H1 (cell line): ENCODE measurements around the gene CMIP. TPM values are rescaled to one million over a fixed set of nuclear protein-coding genes. Genes with fewer than 3 reads are reported as not detected.

Experiments used
- CTCF ChIA-PET: fragments of 300-600 bp; sonication (Branson Sonifier 250); formaldehyde crosslinking; loops from one replicate; lab custom pipeline; 2021; ENCODE audit not compliant: partially characterized antibody; lab: Charles Lee
- POLR2A ChIA-PET: fragments of 300-600 bp; sonication (Branson Sonifier 250); formaldehyde crosslinking; loops from one replicate; lab custom pipeline; 2021; ENCODE audit warnings: inconsistent platforms; ENCODE audit not compliant: partially characterized antibody; lab: Charles Lee
- DNase-seq, 2 experiments: peaks; one replicate each; pipeline versions ENCODE4 v3.0.0 to v3.0.0-alpha.2; 2010 to 2022; ENCODE audit warnings: low spot score in 2 of 2, low read depth in 1 of 2, mixed read lengths in 1 of 2
- FAIRE-seq: peaks from 2 replicates; lab custom pipeline; 2011; peaks lifted over from hg19 to GRCh38; lab: Jason Lieb, UNC
- H2AFZ ChIP-seq: 2 replicates; pipeline ENCODE4 v1.8.1; 2012; ENCODE audit warnings: low read length, inconsistent platforms
- H2AK5ac ChIP-seq: 2 replicates; pipeline ENCODE4 v1.6.1; 2013; ENCODE audit warnings: low read depth, low read length
- H2BK120ac ChIP-seq: replicated peaks from 2 replicates; pipeline ENCODE3; 2013; ENCODE audit warnings: low read depth, low read length, inconsistent platforms
- H2BK12ac ChIP-seq: 2 replicates; pipeline ENCODE4 v1.6.1; 2013; ENCODE audit warnings: low read depth, low read length
- H2BK15ac ChIP-seq: 2 replicates; pipeline ENCODE4 v1.6.1; 2013; ENCODE audit warnings: low read length
- H2BK20ac ChIP-seq: 2 replicates; pipeline ENCODE4 v1.6.1; 2013; ENCODE audit warnings: low read length
- H2BK5ac ChIP-seq: 2 replicates; pipeline ENCODE4 v1.6.1; 2013; ENCODE audit warnings: low read depth, low read length
- H3K14ac ChIP-seq: 2 replicates; pipeline ENCODE4 v1.6.1; 2013; ENCODE audit warnings: inconsistent platforms; ENCODE audit not compliant: insufficient read length
- H3K18ac ChIP-seq: 2 replicates; pipeline ENCODE4 v1.6.1; 2013; ENCODE audit warnings: low read length; ENCODE audit errors: extremely low read depth
- H3K23ac ChIP-seq: 2 replicates; pipeline ENCODE4 v1.6.1; 2013; ENCODE audit warnings: inconsistent platforms; ENCODE audit not compliant: insufficient read length
- H3K23me2 ChIP-seq: 2 replicates; pipeline ENCODE4 v1.6.1; 2013; ENCODE audit warnings: low read depth, low read length
- H3K27ac ChIP-seq: 2 replicates; pipeline ENCODE4 v1.6.1; 2011; ENCODE audit warnings: low read depth, low read length, inconsistent platforms
- H3K27me3 ChIP-seq, 4 experiments: replicated peaks in 1 of 4; 1 replicate in 1 of 4; 2 replicates in 3 of 4; pipeline versions ENCODE4 v1.6.1 to v1.8.1; 2011 to 2013; ENCODE audit warnings: low read length in 3 of 4, mild to moderate bottlenecking in 3 of 4, inconsistent platforms in 2 of 4, mixed read lengths in 2 of 4, moderate library complexity in 1 of 4; ENCODE audit not compliant: control insufficient read depth in 3 of 4, insufficient read depth in 3 of 4; ENCODE audit errors: extremely low read depth in 1 of 4
- H3K36me3 ChIP-seq, 4 experiments: 2 replicates each; pipeline versions ENCODE4 v1.6.1 to v1.8.1; 2011 to 2013; ENCODE audit warnings: mild to moderate bottlenecking in 4 of 4, low read length in 3 of 4, moderate library complexity in 2 of 4, control low read depth in 1 of 4, inconsistent platforms in 1 of 4; ENCODE audit not compliant: insufficient read depth in 4 of 4, control insufficient read depth in 2 of 4
- H3K4ac ChIP-seq: replicated peaks from 2 replicates; pipeline ENCODE3; 2013; ENCODE audit warnings: low read length, low read depth, mixed read lengths, inconsistent platforms; ENCODE audit not compliant: insufficient read length
- H3K4me1 ChIP-seq, 4 experiments: replicated peaks in 1 of 4; 1 replicate in 1 of 4; 2 replicates in 3 of 4; pipeline versions ENCODE4 v1.6.1 to v1.8.1; 2011 to 2013; ENCODE audit warnings: low read length in 3 of 4, inconsistent platforms in 2 of 4, mixed read lengths in 1 of 4; ENCODE audit not compliant: insufficient read depth in 4 of 4, control insufficient read depth in 3 of 4
- H3K4me2 ChIP-seq, 2 experiments: 2 replicates each; pipeline versions ENCODE4 v1.6.1 to v1.8.1; 2011 to 2013; ENCODE audit warnings: low read depth in 2 of 2, low read length in 2 of 2, control low read depth in 1 of 2, inconsistent platforms in 1 of 2, mild to moderate bottlenecking in 1 of 2; ENCODE audit not compliant: insufficient read depth in 1 of 2
- H3K4me3 ChIP-seq, 4 experiments: fragments of 200-600, 300-600 bp in 1 of 4; sonication (generic), shearing (Covaris generic), sonication (Bioruptor Twin) in 1 of 4; 2 replicates each; pipeline versions ENCODE4 v1.5.1 to v1.8.1; 2011 to 2016; ENCODE audit warnings: low read length in 4 of 4, low read depth in 3 of 4, control low read depth in 2 of 4, inconsistent platforms in 2 of 4, mild to moderate bottlenecking in 2 of 4, mixed read lengths in 1 of 4, moderate library complexity in 1 of 4; ENCODE audit not compliant: insufficient read depth in 2 of 4; ENCODE audit errors: extremely low read depth in 1 of 4
- H3K56ac ChIP-seq: replicated peaks from 2 replicates; pipeline ENCODE3; 2013; ENCODE audit warnings: low read depth, mild to moderate bottlenecking, mixed read lengths, low read length, inconsistent platforms; ENCODE audit not compliant: insufficient read length
- H3K79me1 ChIP-seq: 2 replicates; pipeline ENCODE4 v1.6.1; 2013; ENCODE audit warnings: low read depth, low read length, control low read depth
- H3K79me2 ChIP-seq, 2 experiments: 2 replicates each; pipeline versions ENCODE4 v1.6.1 to v1.8.1; 2012 to 2013; ENCODE audit warnings: low read length in 2 of 2, mild to moderate bottlenecking in 2 of 2, inconsistent platforms in 1 of 2; ENCODE audit not compliant: insufficient read depth in 2 of 2, control insufficient read depth in 1 of 2
- H3K9ac ChIP-seq, 4 experiments: replicated peaks in 1 of 4; 1 replicate in 1 of 4; 2 replicates in 3 of 4; pipeline versions ENCODE4 v1.6.1 to v1.8.1; 2011 to 2013; ENCODE audit warnings: low read depth in 3 of 4, low read length in 3 of 4, control low read depth in 2 of 4, mild to moderate bottlenecking in 2 of 4, moderate library complexity in 2 of 4, inconsistent platforms in 1 of 4; ENCODE audit errors: extremely low read depth in 1 of 4
- H3K9me3 ChIP-seq, 2 experiments: 2 replicates each; pipeline versions ENCODE4 v1.6.1 to v1.8.1; 2012 to 2013; ENCODE audit warnings: mild to moderate bottlenecking in 2 of 2, moderate library complexity in 2 of 2, control low read depth in 1 of 2, inconsistent platforms in 1 of 2, low read depth in 1 of 2, low read length in 1 of 2, mixed read lengths in 1 of 2; ENCODE audit not compliant: insufficient read depth in 2 of 2
- H4K20me1 ChIP-seq, 2 experiments: replicated peaks in 1 of 2; 2 replicates each; pipeline versions ENCODE3 to v1.8.1; 2011 to 2013; ENCODE audit warnings: inconsistent platforms in 2 of 2, low read length in 2 of 2, mild to moderate bottlenecking in 1 of 2; ENCODE audit not compliant: insufficient read depth in 2 of 2, control insufficient read depth in 1 of 2
- H4K5ac ChIP-seq: 2 replicates; pipeline ENCODE4 v1.6.1; 2013; ENCODE audit warnings: low read length, low read depth, mixed read lengths, inconsistent platforms; ENCODE audit not compliant: insufficient read length
- H4K8ac ChIP-seq: 2 replicates; pipeline ENCODE4 v1.8.0; 2013; ENCODE audit warnings: mild to moderate bottlenecking, moderate library complexity, low read length, inconsistent platforms; ENCODE audit not compliant: insufficient read depth; ENCODE audit errors: extremely low read depth
- H4K91ac ChIP-seq: replicated peaks from 2 replicates; pipeline ENCODE3; 2013; ENCODE audit warnings: low read length, mixed read lengths, inconsistent platforms; ENCODE audit not compliant: insufficient read length
- BACH1 ChIP-seq: IDR thresholded peaks from 2 replicates; pipeline ENCODE4 v1.6.1; 2012; ENCODE audit warnings: low read length, improper control_type of control experiment
- BCL11A ChIP-seq, 2 experiments: IDR thresholded peaks; one replicate each; pipeline ENCODE4 v1.6.1; 2011; ENCODE audit warnings: low read depth in 2 of 2, low read length in 2 of 2, mild to moderate bottlenecking in 2 of 2
- EZH2 ChIP-seq: fragments of 200-600 bp; sonication (generic); IDR thresholded peaks from 2 replicates; pipeline ENCODE4 v1.7.1; 2012; ENCODE audit warnings: low read depth, mild to moderate bottlenecking, moderate library complexity, low read length, inconsistent platforms; ENCODE audit not compliant: severe bottlenecking
- GTF2F1 ChIP-seq: IDR thresholded peaks from 2 replicates; pipeline ENCODE4 v1.6.1; 2012; ENCODE audit warnings: low read depth, low read length, improper control_type of control experiment, borderline replicate concordance
- HDAC6 ChIP-seq: IDR thresholded peaks from one replicate; pipeline ENCODE4 v1.7.1; 2012; ENCODE audit warnings: low read depth, mild to moderate bottlenecking, inconsistent platforms, low read length, moderate library complexity
- JUND ChIP-seq: IDR thresholded peaks from 2 replicates; pipeline ENCODE4 v1.6.1; 2011; ENCODE audit warnings: mild to moderate bottlenecking, improper control_type of control experiment, low read length
- KDM5A ChIP-seq: fragments of 200-600 bp; IDR thresholded peaks from 2 replicates; pipeline ENCODE4 v1.7.1; 2012; ENCODE audit warnings: mild to moderate bottlenecking, low read length, inconsistent platforms, mixed read lengths
- MAFK ChIP-seq: IDR thresholded peaks from 2 replicates; pipeline ENCODE4 v1.6.1; 2012; ENCODE audit warnings: low read depth, mild to moderate bottlenecking, improper control_type of control experiment, low read length
- NANOG ChIP-seq: IDR thresholded peaks from 2 replicates; pipeline ENCODE4 v1.6.1; 2011; ENCODE audit warnings: low read length, low read depth, mild to moderate bottlenecking, inconsistent platforms; ENCODE audit not compliant: insufficient read depth, poor library complexity, severe bottlenecking
- RNF2 ChIP-seq: fragments of 200-900, 300-1000 bp; sonication (generic); IDR thresholded peaks from 2 replicates; pipeline ENCODE4 v1.7.1; 2016; ENCODE audit warnings: borderline replicate concordance, low read depth, mild to moderate bottlenecking, antibody characterized with exemption, low read length; ENCODE audit not compliant: poor library complexity, severe bottlenecking; ENCODE audit errors: missing control alignments
- RXRA ChIP-seq: IDR thresholded peaks from 2 replicates; pipeline ENCODE4 v1.6.1; 2011; ENCODE audit warnings: low read depth, mild to moderate bottlenecking, low read length, moderate library complexity; ENCODE audit not compliant: insufficient read depth
- SIRT6 ChIP-seq: IDR thresholded peaks from one replicate; pipeline ENCODE4 v1.7.1; 2012; ENCODE audit warnings: low read length, inconsistent platforms
- SP2 ChIP-seq: IDR thresholded peaks from 2 replicates; pipeline ENCODE4 v1.6.1; 2012; ENCODE audit warnings: mild to moderate bottlenecking, low read length, inconsistent platforms
- WGBS, 2 experiments: shearing (Covaris generic) in 1 of 2; methylation state at CpG; one replicate each; pipeline versions ENCODE4 v1.1.6 to v1.1.7; 2013 to 2015; ENCODE audit warnings: low lambda C conversion rate in 2 of 2, mixed read lengths in 2 of 2, inconsistent platforms in 1 of 2, low coverage in 1 of 2, missing lambda C conversion rate in 1 of 2; ENCODE audit not compliant: insufficient replicate concordance in 2 of 2, insufficient coverage in 1 of 2, insufficient read length in 1 of 2; ENCODE audit errors: extremely low coverage in 1 of 2, missing lambda C conversion rate in 1 of 2; 5-methylcytosine and 5-hydroxymethylcytosine counted together
- polyA plus RNA-seq, 7 experiments: library from polyadenylated mRNA; depleted of rRNA in 3 of 7; stranded (reverse) in 5 of 7; unstranded in 2 of 7; fragments of >200 nt in 5 of 7; fragments of 200-250 nt in 2 of 7; gene quantifications; 1 replicate in 5 of 7; 2 replicates in 1 of 7; 4 replicates in 1 of 7; pipeline versions ENCODE4 v1.2.1 to v1.2.3, GENCODE V29; 2011 to 2013; ENCODE audit warnings: missing spikeins in 2 of 7, mixed read lengths in 2 of 7
- total RNA-seq: library from RNA; stranded (reverse); fragmentation: NEBNext Ultra II Directional; extraction: Animal tissue kit (Norgen Biotek cat#: 25700); gene quantifications from 2 replicates; pipeline ENCODE4 v1.2.1, GENCODE V29; 2021

CMIP gene
- total and polyA plus RNA-seq, 2 of the 8 experiments (the other 6 are each of a cell fraction or from before 2014, with no cell fraction given), result 7.9 to 53.2 TPM

GRCh38 chr16:81544700-81545271 is 100.2 kb downstream of the CMIP start:
- DNase-seq (no peak), FAIRE-seq (no peak)
- H4K8ac ChIP-seq, result no peak overlapping the region
- H3K27me3 ChIP-seq, result no peaks in the 10 kb centered on the region
- POLR2A ChIA-PET, result interaction anchor here (1.5 kb wide), 1 partner anchor 11 kb away, joined by 4 read pairs; no protein-coding TSS in a partner anchor
- no peak overlapping the region for H4K5ac ChIP-seq
- WGBS, 2 experiments, result 81% methylated on average over 9 of the region's 9 CpGs; no CpG with 5 or more reads in 1 of the 2 experiments
- no peak overlapping the region for H3K4me2 ChIP-seq
- peaks cover 0 to 8% (median 3%) of the 10 kb centered on the region in 4 experiments; a peak in 4 of 7 replicates for H3K4me1 ChIP-seq
- no peak overlapping the region for H3K23ac ChIP-seq
- H3K4me3 ChIP-seq, result no peak overlapping the region
- H3K18ac ChIP-seq, result no peak overlapping the region
- H3K36me3 ChIP-seq, result no peaks in the 10 kb centered on the region
- H4K20me1 ChIP-seq, result peaks cover 6 to 36% of the 10 kb centered on the region in 2 experiments
- H2BK20ac ChIP-seq, result no peak overlapping the region
- H2AFZ ChIP-seq, result no peak overlapping the region
- H3K79me1 ChIP-seq, result peaks cover 51% of the 10 kb centered on the region
- H4K91ac ChIP-seq, result no peak overlapping the region
- H3K27ac ChIP-seq, result no peak overlapping the region
- H2AK5ac ChIP-seq, result no peak overlapping the region
- H3K4ac ChIP-seq, result peak overlapping the region; percentile 61
- H3K14ac ChIP-seq, result no peak overlapping the region
- peaks cover 4 to 84% of the 10 kb centered on the region in 2 experiments for H3K79me2 ChIP-seq
- no peak overlapping the region for H2BK5ac ChIP-seq
- H2BK15ac ChIP-seq, result no peak overlapping the region
- peaks cover 3% of the 10 kb centered on the region; the same call in 1 of the 2 replicates for H3K23me2 ChIP-seq
- CTCF ChIA-PET, result interaction anchor here (0.9 to 2.6 kb wide), 6 partner anchors 9 to 152 kb away, joined by 3 to 6 read pairs (median 4); no protein-coding TSS in a partner anchor
- H3K9me3 ChIP-seq, result no peaks in the 10 kb centered on the region
- H2BK12ac ChIP-seq, result no peak overlapping the region
- H2BK120ac ChIP-seq, result no peak overlapping the region
- no peak overlapping the region for H3K56ac ChIP-seq
- peak overlapping the region in 1 of 4 experiments; percentile 48; a peak in 1 of 7 replicates for H3K9ac ChIP-seq
- TF ChIP-seq RXRA, result no peak
- TF ChIP-seq EZH2, result no peak
- TF ChIP-seq BCL11A (IDR thresholded peaks at IDR 0.05; ENCODE audit: low read depth in 2 of 2, low read length in 2 of 2), result no peak
- TF ChIP-seq SP2, result no peak
- no peak for TF ChIP-seq RNF2
- TF ChIP-seq NANOG, result no peak
- no peak for TF ChIP-seq JUND
- TF ChIP-seq GTF2F1, result no peak
- TF ChIP-seq HDAC6, result no peak
- no peak for TF ChIP-seq MAFK
- TF ChIP-seq BACH1, result no peak
- no peak for TF ChIP-seq KDM5A
- no peak for TF ChIP-seq SIRT6
